Natural killer cell treated with Interleukin-12 subunit alpha and Interleukin-12 subunit beta and Interleukin-15 and Interleukin-18, amount 100 ng/mL, for 72 hours (primary cell): Measurements from ENCODE around the gene SEPTIN5. TPM values are rescaled to one million over a fixed set of nuclear protein-coding genes. Genes with fewer than 3 reads are reported as not detected.
"Not testable (repeated sequence)": the region's sequence is repeated elsewhere in the genome, so short reads cannot be mapped to it uniquely, and the experiment has no call there.

Experiments
- ATAC-seq, 2 donors: fragments of 150-1000 bp; cut with Tn5 transposase in 1 of 2; sonication (Bioruptor Pico), chemical (Tn5 transposase) in 1 of 2; 2 replicates each; pipeline ENCODE4 v1.10.0; 2021
- DNase-seq: peaks from one replicate; pipeline ENCODE4 v3.0.0; 2022; ENCODE audit warnings: low spot score
- H3K27ac Mint-ChIP-seq, 2 donors: 1 replicate in 1 of 2; 2 replicates in 1 of 2; pipeline ENCODE4 v1.8.0; 2022; ENCODE audit warnings: mixed read lengths in 2 of 2, mild to moderate bottlenecking in 1 of 2, moderate library complexity in 1 of 2
- H3K27me3 Mint-ChIP-seq, 2 donors: 1 replicate in 1 of 2; 2 replicates in 1 of 2; pipeline ENCODE4 v1.8.0; 2022; ENCODE audit warnings: mixed read lengths in 2 of 2
- H3K36me3 Mint-ChIP-seq: one replicate; pipeline ENCODE4 v1.8.0; 2022; ENCODE audit warnings: mixed read lengths
- H3K4me1 Mint-ChIP-seq, 2 donors: 1 replicate in 1 of 2; 2 replicates in 1 of 2; pipeline ENCODE4 v1.8.0; 2022; ENCODE audit warnings: low read depth in 2 of 2, mixed read lengths in 2 of 2, mild to moderate bottlenecking in 1 of 2
- H3K4me3 Mint-ChIP-seq: one replicate; pipeline ENCODE4 v1.8.0; 2022; ENCODE audit warnings: mixed read lengths
- H3K9me3 Mint-ChIP-seq: 2 replicates; pipeline ENCODE4 v1.8.0; 2022; ENCODE audit warnings: mixed read lengths
- total RNA-seq, 2 donors: library from RNA; stranded (reverse); gene quantifications; one replicate each; pipeline ENCODE4 v1.2.3, GENCODE V29; 2022

SEPTIN5 gene
- total RNA-seq, 2 donors from 2014 or later, result not detected

GRCh38 chr22:19724927-19725661 is 10.8 kb downstream of the SEPTIN5 start:
- peaks cover 17 to 33% of the 10 kb centered on the region in 2 donors for H3K27me3 Mint-ChIP-seq
- H3K9me3 Mint-ChIP-seq, result no peaks in the 10 kb centered on the region
- H3K36me3 Mint-ChIP-seq, result no peaks in the 10 kb centered on the region
- DNase-seq (no peak), ATAC-seq (no peak)
- peak overlapping the region; percentile 17 for H3K4me3 Mint-ChIP-seq
- H3K27ac Mint-ChIP-seq, result no peak overlapping the region
- peaks cover 0 to 5% of the 10 kb centered on the region in 2 donors for H3K4me1 Mint-ChIP-seq

- not testable (repeated sequence) for H3K4me3 Mint-ChIP-seq, DNase-seq, H3K27ac Mint-ChIP-seq, H3K4me1 Mint-ChIP-seq, ATAC-seq, H3K9me3 Mint-ChIP-seq, H3K36me3 Mint-ChIP-seq
- H3K27me3 Mint-ChIP-seq, result peaks cover 17 to 25% of the 10 kb centered on the region in 2 donors
Measured at GRCh38 chr22:19726064-19726788, 11.9 kb downstream of the SEPTIN5 start.

GRCh38 chr22:19727310-19728150 is 13.2 kb downstream of the SEPTIN5 start:
- Mint-ChIP-seq H3K4me3 (no peak overlapping the region), H3K27me3 (peaks cover 17 to 23% of the 10 kb centered on the region in 2 donors), H3K27ac (no peak overlapping the region), H3K9me3 (no peaks in the 10 kb centered on the region), H3K4me1 (peaks cover 5 to 8% of the 10 kb centered on the region in 2 donors), H3K36me3 (no peaks in the 10 kb centered on the region)
- no peak for DNase-seq
- no peak for ATAC-seq

DNA sequence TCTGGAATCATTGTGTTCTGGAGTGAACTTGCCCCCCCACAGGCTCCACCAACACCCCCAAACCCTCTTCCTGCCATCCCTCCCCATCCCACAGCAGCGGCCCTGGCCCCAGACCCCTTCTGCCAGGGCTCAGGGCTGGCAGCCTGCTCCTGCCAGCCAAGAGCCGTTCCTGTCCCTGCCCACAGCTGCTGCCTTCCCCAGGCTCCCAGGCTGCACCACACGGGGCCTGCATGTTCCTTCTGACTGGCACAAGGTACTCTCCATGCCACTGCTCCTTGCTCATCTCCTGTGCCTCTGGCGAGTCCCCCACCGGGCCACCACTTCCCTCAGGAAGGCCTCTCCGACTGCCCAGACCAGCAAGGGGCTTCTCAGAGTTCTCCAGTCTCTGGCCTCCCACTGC is 14.0 kb downstream of the SEPTIN5 start:
- H3K9me3 Mint-ChIP-seq, result no peaks in the 10 kb centered on the region
- H3K27ac Mint-ChIP-seq, result no peak overlapping the region

DNA sequence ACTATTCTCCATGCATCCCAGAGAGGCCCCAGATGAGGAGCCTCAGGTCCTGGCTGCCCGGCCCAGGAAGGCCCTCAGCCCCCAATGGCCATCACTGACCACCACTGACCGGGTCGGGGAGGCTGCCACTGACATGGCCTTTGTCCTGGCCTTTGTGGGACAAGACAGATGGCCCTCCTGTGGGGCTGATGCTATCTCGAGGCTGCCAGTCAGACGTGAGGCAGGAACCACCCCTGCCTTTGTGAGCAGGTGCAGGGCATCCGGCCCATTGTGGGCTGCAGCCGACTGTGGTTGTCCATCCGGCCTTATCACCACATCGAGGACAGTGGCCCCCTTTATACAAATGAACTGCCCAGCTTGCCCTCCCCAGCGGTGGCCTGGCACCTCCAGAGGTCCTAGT is 14.5 kb downstream of the SEPTIN5 start:
- Mint-ChIP-seq H3K9me3 (no peaks in the 10 kb centered on the region), H3K27me3 (peaks cover 17 to 20% of the 10 kb centered on the region in 2 donors), H3K4me1 (peaks cover 5% of the 10 kb centered on the region in 2 donors), H3K27ac (no peak overlapping the region), H3K36me3 (no peaks in the 10 kb centered on the region), H3K4me3 (no peak overlapping the region)
- DNase-seq, result no peak
- no peak for ATAC-seq

More for the DNA sequence above, 14.0 kb downstream of the SEPTIN5 start:
- peaks cover 17 to 20% of the 10 kb centered on the region in 2 donors for H3K27me3 Mint-ChIP-seq
- no peaks in the 10 kb centered on the region for H3K36me3 Mint-ChIP-seq
- peaks cover 5% of the 10 kb centered on the region in 2 donors for H3K4me1 Mint-ChIP-seq
- no peak overlapping the region for H3K4me3 Mint-ChIP-seq
- no peak for DNase-seq
- no peak for ATAC-seq

DNA sequence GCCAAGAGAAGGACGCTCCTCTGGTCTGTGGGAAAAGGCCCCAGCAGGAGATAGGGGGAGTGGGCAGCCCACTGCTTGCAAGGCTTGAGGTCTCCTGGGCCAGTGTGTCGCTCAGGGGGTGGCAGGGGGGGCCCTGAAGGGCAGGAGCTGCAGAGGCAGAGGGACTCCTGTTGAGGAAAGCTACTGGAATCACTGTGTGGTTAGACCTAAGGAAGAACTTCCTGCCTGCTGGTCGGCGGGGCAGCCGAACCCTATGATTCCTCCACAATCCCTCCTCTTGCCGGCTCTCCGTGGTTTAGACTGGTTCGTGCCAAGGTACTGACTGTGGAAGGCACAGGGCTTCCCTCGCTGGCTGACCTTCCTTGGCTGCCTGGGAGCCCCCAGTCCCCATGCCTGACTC is 15.2 kb downstream of the SEPTIN5 start:
- no peak overlapping the region for H3K27ac Mint-ChIP-seq

GRCh38 chr22:19730198-19730597 is 15.9 kb downstream of the SEPTIN5 start:
- Mint-ChIP-seq H3K9me3 (no peaks in the 10 kb centered on the region), H3K4me3 (peak overlapping the region; percentile 65), H3K27me3 (peaks cover 13% of the 10 kb centered on the region in 2 donors), H3K36me3 (no peaks in the 10 kb centered on the region), H3K4me1 (peaks cover 3 to 5% of the 10 kb centered on the region in 2 donors), H3K27ac (no peak overlapping the region)
- DNase-seq (no peak), ATAC-seq (peak; percentile 4 to 7)

More for the DNA sequence above, 15.2 kb downstream of the SEPTIN5 start:
- Mint-ChIP-seq H3K4me1 (peaks cover 5% of the 10 kb centered on the region in 2 donors), H3K27me3 (peaks cover 17 to 20% of the 10 kb centered on the region in 2 donors), H3K36me3 (no peaks in the 10 kb centered on the region), H3K9me3 (no peaks in the 10 kb centered on the region), H3K4me3 (no peak overlapping the region)
- ATAC-seq (no peak), DNase-seq (no peak)

DNA sequence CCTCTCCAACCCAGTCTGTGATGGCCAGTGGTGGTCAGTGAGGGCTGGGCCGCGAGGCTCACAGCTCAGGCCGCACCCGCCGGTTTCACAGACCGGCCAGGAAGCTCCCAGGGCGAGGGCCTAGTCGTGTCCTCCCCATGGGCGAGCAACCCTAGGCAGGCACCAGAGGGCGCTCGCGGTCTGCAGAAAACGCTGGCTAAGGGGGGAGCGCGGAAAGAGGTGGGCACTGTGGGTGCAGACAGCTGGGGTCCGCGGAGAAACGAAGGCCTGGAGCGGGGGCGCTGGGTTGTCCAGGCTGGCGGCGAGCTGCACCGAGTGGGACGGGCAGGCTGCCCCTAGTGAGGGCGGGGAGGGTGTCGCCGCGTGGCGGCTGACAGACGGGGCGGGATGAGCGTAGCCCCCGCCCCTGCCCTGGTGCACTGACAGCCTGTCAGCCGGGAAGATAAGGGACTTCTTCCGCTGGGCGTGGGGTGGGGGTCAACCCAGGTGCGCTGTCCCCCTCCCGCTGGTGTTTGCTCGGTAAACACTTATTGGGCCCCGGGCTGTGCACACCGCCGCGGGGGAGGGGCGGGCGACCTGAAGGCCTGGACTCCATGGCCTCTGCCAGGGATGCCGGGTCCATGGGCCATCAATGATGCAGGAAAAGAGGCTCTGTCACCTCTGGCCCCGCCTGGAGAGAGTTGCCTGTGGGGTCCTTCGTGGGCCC is 16.5 kb downstream of the SEPTIN5 start:
- H3K4me3 Mint-ChIP-seq, result peak overlapping the region; percentile 65
- H3K27ac Mint-ChIP-seq, result no peak overlapping the region
- H3K36me3 Mint-ChIP-seq, result no peaks in the 10 kb centered on the region
- no peaks in the 10 kb centered on the region for H3K9me3 Mint-ChIP-seq
- peaks cover 3 to 5% of the 10 kb centered on the region in 2 donors for H3K4me1 Mint-ChIP-seq
- ATAC-seq (peak; percentile 76 to 84), DNase-seq (peak; percentile 81)
- peaks cover 7 to 9% of the 10 kb centered on the region in 2 donors for H3K27me3 Mint-ChIP-seq

DNA sequence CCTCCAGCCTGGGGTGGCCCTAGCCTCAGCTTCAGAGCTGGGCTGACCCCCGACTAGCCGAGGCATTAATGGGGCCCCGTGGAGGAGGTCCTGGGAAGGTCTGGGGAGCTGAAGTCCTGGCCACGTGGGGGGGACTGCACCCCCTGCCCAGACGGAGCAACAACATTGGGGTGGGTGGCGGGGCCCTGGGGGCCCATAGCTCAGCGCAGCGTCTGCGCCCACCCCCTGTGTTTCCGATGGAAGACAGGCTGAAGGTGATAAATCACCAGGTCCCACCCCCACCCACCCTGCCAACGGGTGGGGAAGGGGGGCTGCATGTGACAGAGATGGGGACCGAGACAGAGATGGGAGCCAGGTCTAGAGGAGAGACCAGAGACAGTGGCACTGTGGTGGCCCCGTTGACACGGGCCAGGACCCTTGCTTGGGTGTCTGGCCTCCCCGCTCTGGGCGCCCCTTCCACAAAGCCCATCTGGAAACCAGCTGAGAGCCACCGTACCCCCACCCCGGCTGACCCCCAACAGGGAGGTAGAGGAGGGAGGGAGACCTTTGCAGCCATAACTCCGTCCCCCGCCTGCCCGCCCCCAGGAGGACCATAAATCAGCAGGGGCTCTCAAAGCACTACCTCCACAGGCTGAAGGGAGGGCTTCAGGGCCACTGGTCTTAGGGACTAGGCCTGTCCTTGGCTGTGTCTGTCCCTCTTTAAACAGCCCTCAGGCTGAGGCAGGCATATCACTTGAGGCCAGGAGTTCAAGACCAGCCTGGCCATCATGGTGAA is 17.2 kb downstream of the SEPTIN5 start:
- Mint-ChIP-seq H3K27ac (no peak overlapping the region), H3K4me1 (peaks cover 3 to 5% of the 10 kb centered on the region in 2 donors), H3K9me3 (no peaks in the 10 kb centered on the region), H3K27me3 (peaks cover 7 to 9% of the 10 kb centered on the region in 2 donors), H3K36me3 (no peaks in the 10 kb centered on the region), H3K4me3 (no peak overlapping the region)
- no peak for DNase-seq
- ATAC-seq, result no peak

DNA sequence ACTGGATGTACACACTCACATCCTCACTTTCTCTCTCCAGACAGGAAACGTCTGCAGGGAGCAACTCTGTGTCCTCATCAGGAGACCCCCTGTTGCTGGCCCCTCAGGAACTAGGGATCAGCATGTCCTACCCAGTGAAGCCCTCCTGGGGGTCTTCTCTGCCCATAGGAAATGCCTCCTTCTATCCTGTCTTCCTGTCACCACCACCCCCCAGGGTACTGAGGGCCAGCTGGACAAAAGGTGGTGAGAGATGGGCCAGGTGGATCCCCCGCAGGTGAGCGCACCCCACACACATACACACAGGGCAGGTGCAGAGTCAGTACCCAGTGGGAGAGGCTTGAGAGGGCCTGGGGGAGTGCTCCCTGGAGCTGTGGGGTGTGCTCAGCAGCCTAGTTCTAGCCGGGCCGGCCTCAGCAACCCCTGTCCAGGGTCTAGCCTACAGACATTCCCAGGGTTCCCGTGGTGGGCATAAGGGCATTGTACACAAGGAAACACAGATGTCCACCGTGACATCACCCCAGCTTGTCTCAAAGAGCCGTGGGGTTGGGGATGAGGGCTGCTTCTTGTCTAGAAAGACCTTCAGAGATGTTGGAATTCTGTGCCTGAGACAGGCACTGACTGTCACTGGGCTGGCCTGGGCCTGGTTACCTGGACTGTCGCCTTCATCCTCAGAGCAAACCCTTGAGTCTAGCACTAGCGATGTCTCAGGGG is 18.3 kb downstream of the SEPTIN5 start:
- H3K27ac Mint-ChIP-seq, result no peak overlapping the region
- H3K4me3 Mint-ChIP-seq, result no peak overlapping the region
- H3K4me1 Mint-ChIP-seq, result peaks cover 3 to 5% of the 10 kb centered on the region in 2 donors
- ATAC-seq, result no peak
- H3K9me3 Mint-ChIP-seq, result no peaks in the 10 kb centered on the region
- peaks cover 3 to 6% of the 10 kb centered on the region in 2 donors for H3K27me3 Mint-ChIP-seq
- DNase-seq, result no peak
- no peaks in the 10 kb centered on the region for H3K36me3 Mint-ChIP-seq

DNA sequence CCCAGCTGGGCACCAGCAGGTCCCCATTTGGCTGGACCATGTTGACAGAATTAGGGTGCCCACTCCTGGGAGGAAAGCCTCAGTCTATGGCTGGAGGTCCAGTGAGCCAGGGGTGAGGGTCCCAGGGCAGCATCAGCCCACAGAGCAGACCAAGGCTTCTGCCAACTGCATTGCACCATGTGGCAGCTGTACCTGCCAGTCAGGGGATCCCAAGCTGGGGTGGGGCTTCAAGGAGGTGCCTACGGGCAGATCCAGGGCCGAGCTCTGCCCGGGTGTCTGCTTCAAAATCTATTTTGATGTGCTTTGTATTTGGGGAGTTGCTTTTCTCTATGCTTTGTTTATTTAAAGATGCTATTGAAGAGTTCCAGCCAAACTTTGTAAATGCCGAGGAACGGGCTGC is 19.5 kb downstream of the SEPTIN5 start:
- ATAC-seq (no peak), DNase-seq (no peak)
- no peak overlapping the region for H3K4me3 Mint-ChIP-seq
- H3K9me3 Mint-ChIP-seq, result no peaks in the 10 kb centered on the region
- H3K27ac Mint-ChIP-seq, result no peak overlapping the region
- H3K36me3 Mint-ChIP-seq, result no peaks in the 10 kb centered on the region
- H3K27me3 Mint-ChIP-seq, result peaks cover 0 to 2% of the 10 kb centered on the region in 2 donors
- H3K4me1 Mint-ChIP-seq, result peaks cover 3 to 5% of the 10 kb centered on the region in 2 donors

DNA sequence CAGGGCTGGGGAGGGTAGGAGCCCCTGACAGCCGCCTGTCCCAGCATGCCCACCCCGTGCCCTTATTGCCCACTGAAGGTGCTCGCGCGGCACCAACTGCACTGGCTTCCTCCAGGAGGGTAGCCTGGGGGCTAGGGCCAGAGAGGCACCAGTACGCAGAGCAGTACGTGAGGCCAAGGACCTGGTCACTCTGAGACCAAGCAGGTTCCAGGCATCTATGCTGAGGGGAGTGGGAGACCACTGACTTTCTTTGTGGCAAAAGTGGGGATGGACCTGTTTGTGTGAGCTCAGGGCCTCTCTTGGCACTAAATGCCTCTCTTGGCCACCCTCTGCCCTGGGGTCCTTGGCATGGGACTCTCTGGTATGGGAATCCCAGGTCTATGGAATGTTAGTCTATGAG is 19.9 kb downstream of the SEPTIN5 start:
- no peak overlapping the region for H3K4me3 Mint-ChIP-seq
- no peaks in the 10 kb centered on the region for H3K9me3 Mint-ChIP-seq
- ATAC-seq, result no peak
- no peak overlapping the region for H3K27ac Mint-ChIP-seq
- DNase-seq, result no peak
- peaks cover 0 to 2% of the 10 kb centered on the region in 2 donors for H3K27me3 Mint-ChIP-seq
- H3K4me1 Mint-ChIP-seq, result peaks cover 3 to 5% of the 10 kb centered on the region in 2 donors
- H3K36me3 Mint-ChIP-seq, result no peaks in the 10 kb centered on the region
